ENCODE data around the gene SLC6A3. TPM values are rescaled to one million over a fixed set of nuclear protein-coding genes. Genes with fewer than 3 reads are reported as not detected.

SLC6A3 gene
- total and polyA plus RNA-seq, 2 donors (not counting 1 experiment from before 2014, with no cell fraction given), result 0.01 to 0.15 TPM

DNA sequence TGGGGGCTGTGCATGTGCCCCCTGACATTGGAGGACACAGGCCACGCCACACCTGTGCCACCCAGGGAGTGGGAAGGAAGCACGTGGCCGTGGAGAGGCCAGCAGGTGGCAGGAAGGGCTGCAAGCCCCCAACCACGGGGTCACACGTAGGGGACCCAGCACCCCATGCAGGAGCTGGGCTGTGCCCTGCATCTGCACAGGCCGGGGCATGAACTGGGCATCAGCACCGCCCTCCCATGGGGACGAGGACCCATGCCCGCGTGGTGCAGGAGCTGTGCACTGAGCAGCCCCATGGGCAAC is 86.6 kb downstream of the SLC6A3 start:
- POLR2A ChIA-PET, result no interaction called here
- Mint-ChIP-seq H3K9me3 (ENCODE audit: insufficient read depth) (no peaks in the 10 kb centered on the region), H3K4me3 (no peak overlapping the region), H3K4me1 (peaks cover 7% of the 10 kb centered on the region), H3K27me3 (peaks cover 8% of the 10 kb centered on the region), H3K27ac (no peak overlapping the region)
- 75% methylated on average over 9 of the region's 10 CpGs for WGBS (ENCODE audit: insufficient coverage)
- CTCF ChIA-PET, result no interaction called here
- Histone ChIP-seq H4K20me1 (ENCODE audit: control insufficient read depth, insufficient read depth, low read length, poor library complexity, severe bottlenecking) (no peaks in the 10 kb centered on the region), H2AFZ (ENCODE audit: insufficient read depth, low read depth, low read length, poor library complexity, severe bottlenecking) (no peak overlapping the region), H3K9me3 (ENCODE audit: control extremely low read depth in 1 of 3, control insufficient read depth in 2 of 3, insufficient read depth in 1 of 3, low read length in 2 of 3) (peaks cover 0 to 5% (median 0%) of the 10 kb centered on the region in 3 donors), H3K27me3 (replicated peaks in 1 of 4; ENCODE audit: control extremely low read depth in 1 of 4, control insufficient read depth in 3 of 4, insufficient read depth in 4 of 4, low read length in 3 of 4) (peaks cover 0 to 17% (median 4%) of the 10 kb centered on the region in 4 experiments), H3K4me1 (ENCODE audit: control insufficient read depth in 2 of 2, insufficient read depth in 2 of 2, low read length in 2 of 2) (peaks cover 0 to 7% of the 10 kb centered on the region in 2 donors), H3K27ac (ENCODE audit: low read length in 2 of 2) (no peak overlapping the region), H3K9ac (ENCODE audit: low read length) (no peak overlapping the region), H3K36me3 (replicated peaks in 1 of 2; ENCODE audit: control extremely low read depth in 1 of 2, control insufficient read depth in 1 of 2, extremely low read depth in 1 of 2, insufficient read depth in 2 of 2, low read length in 1 of 2) (no peaks in the 10 kb centered on the region), H3K4me3 (ENCODE audit: control extremely low read depth in 1 of 5, extremely low read depth in 1 of 5, insufficient read depth in 1 of 5, low read depth in 2 of 5, low read length in 4 of 5) (no peak overlapping the region), H3K4me2 (replicated peaks; ENCODE audit: low read depth, low read length, poor library complexity, severe bottlenecking) (no peak overlapping the region), H3K79me2 (ENCODE audit: control insufficient read depth, insufficient read depth, low read length) (no peaks in the 10 kb centered on the region)
- DNase-seq (no peak), ATAC-seq (ENCODE audit: low read depth) (no peak)
- intact Hi-C loops (cut with micrococcal nuclease), result no loop called here
- TF ChIP-seq, protein P1, sequence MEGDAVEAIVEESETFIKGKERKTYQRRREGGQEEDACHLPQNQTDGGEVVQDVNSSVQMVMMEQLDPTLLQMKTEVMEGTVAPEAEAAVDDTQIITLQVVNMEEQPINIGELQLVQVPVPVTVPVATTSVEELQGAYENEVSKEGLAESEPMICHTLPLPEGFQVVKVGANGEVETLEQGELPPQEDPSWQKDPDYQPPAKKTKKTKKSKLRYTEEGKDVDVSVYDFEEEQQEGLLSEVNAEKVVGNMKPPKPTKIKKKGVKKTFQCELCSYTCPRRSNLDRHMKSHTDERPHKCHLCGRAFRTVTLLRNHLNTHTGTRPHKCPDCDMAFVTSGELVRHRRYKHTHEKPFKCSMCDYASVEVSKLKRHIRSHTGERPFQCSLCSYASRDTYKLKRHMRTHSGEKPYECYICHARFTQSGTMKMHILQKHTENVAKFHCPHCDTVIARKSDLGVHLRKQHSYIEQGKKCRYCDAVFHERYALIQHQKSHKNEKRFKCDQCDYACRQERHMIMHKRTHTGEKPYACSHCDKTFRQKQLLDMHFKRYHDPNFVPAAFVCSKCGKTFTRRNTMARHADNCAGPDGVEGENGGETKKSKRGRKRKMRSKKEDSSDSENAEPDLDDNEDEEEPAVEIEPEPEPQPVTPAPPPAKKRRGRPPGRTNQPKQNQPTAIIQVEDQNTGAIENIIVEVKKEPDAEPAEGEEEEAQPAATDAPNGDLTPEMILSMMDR (IDR thresholded peaks at IDR 0.05), result no peak
- TF ChIP-seq EZH2 (IDR thresholded peaks at IDR 0.05; ENCODE audit: borderline replicate concordance, insufficient read depth, low read depth, low read length, poor library complexity, severe bottlenecking), result no peak

DNA sequence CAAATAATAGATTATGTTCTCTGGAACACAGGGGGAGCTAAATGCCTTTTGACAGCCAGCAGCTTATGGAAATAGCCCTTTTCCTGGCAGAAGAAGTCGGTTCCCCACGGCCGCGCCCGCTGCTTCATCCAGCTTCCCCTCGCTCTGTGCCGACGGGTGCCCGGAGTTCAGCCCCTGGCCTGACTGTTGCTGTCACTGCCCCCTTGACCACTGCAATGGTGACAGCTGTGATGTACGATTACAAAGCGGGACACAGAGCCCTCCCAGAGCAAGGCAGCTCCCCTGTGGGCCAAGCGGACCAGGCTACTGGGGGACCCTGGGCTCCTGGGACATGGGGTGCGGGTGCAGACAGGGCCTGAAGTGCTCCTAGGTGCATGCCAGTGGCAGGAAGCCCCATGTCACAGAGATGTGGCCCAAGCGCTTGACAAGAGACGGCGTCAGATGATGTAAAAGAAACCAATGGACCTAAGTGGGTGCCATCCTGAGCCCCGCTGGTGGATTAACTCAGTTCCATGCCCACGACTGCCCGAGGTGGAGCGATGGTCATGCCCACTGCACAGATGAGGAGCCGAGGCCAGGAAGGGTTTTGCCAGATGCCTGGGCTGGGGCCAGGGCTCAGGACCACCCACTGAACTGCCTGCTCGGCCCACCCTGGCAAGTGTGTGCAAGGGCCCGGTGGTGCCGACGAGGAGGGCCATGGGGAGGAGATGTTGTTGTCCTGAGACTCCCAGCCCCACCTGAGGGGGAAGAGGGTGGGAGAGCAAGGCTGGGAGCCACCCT is 87.1 kb downstream of the SLC6A3 start:
- Mint-ChIP-seq H3K27me3 (peaks cover 3% of the 10 kb centered on the region), H3K4me1 (peaks cover 4% of the 10 kb centered on the region), H3K9me3 (ENCODE audit: insufficient read depth) (no peaks in the 10 kb centered on the region), H3K4me3 (no peak overlapping the region), H3K27ac (no peak overlapping the region)
- Histone ChIP-seq H4K20me1 (ENCODE audit: control insufficient read depth, insufficient read depth, low read length, poor library complexity, severe bottlenecking) (no peaks in the 10 kb centered on the region), H3K27ac (ENCODE audit: low read length in 2 of 2) (no peak overlapping the region), H3K9me3 (ENCODE audit: control extremely low read depth in 1 of 3, control insufficient read depth in 2 of 3, insufficient read depth in 1 of 3, low read length in 2 of 3) (peaks cover 0 to 5% (median 0%) of the 10 kb centered on the region in 3 donors), H2AFZ (ENCODE audit: insufficient read depth, low read depth, low read length, poor library complexity, severe bottlenecking) (no peak overlapping the region), H3K4me2 (replicated peaks; ENCODE audit: low read depth, low read length, poor library complexity, severe bottlenecking) (no peak overlapping the region), H3K9ac (ENCODE audit: low read length) (no peak overlapping the region), H3K4me3 (ENCODE audit: control extremely low read depth in 1 of 5, extremely low read depth in 1 of 5, insufficient read depth in 1 of 5, low read depth in 2 of 5, low read length in 4 of 5) (no peak overlapping the region), H3K4me1 (ENCODE audit: control insufficient read depth in 2 of 2, insufficient read depth in 2 of 2, low read length in 2 of 2) (peaks cover 0 to 7% of the 10 kb centered on the region in 2 donors), H3K27me3 (replicated peaks in 1 of 4; ENCODE audit: control extremely low read depth in 1 of 4, control insufficient read depth in 3 of 4, insufficient read depth in 4 of 4, low read length in 3 of 4) (peaks cover 0 to 13% (median 2%) of the 10 kb centered on the region in 4 experiments), H3K36me3 (replicated peaks in 1 of 2; ENCODE audit: control extremely low read depth in 1 of 2, control insufficient read depth in 1 of 2, extremely low read depth in 1 of 2, insufficient read depth in 2 of 2, low read length in 1 of 2) (no peaks in the 10 kb centered on the region), H3K79me2 (ENCODE audit: control insufficient read depth, insufficient read depth, low read length) (no peaks in the 10 kb centered on the region)
- WGBS (ENCODE audit: insufficient coverage), result 95% methylated on average over 25 of the region's 25 CpGs
- TF ChIP-seq, protein P1 (IDR thresholded peaks at IDR 0.05), result no peak
- no peak for TF ChIP-seq EZH2 (IDR thresholded peaks at IDR 0.05; ENCODE audit: borderline replicate concordance, insufficient read depth, low read depth, low read length, poor library complexity, severe bottlenecking)
- DNase-seq (no peak), ATAC-seq (ENCODE audit: low read depth) (no peak)
- CTCF ChIA-PET, result no interaction called here
- POLR2A ChIA-PET, result no interaction called here
- intact Hi-C loops (cut with micrococcal nuclease), result no loop called here

Measured in B cell (primary cell).